HG03432 (cell line): Measurements from ENCODE around the gene GAREM2.
A peak's percentile ranks its signal among the peaks of the same experiment; 100 is the strongest.

Experiments used
- ATAC-seq: cut with Tn5 transposase; IDR thresholded peaks from one replicate; pipeline ENCODE4 v1.9.1; 2021; ENCODE audit warnings: mild to moderate bottlenecking, moderate library complexity; ENCODE audit not compliant: unreplicated experiment

Gene GAREM2

DNA sequence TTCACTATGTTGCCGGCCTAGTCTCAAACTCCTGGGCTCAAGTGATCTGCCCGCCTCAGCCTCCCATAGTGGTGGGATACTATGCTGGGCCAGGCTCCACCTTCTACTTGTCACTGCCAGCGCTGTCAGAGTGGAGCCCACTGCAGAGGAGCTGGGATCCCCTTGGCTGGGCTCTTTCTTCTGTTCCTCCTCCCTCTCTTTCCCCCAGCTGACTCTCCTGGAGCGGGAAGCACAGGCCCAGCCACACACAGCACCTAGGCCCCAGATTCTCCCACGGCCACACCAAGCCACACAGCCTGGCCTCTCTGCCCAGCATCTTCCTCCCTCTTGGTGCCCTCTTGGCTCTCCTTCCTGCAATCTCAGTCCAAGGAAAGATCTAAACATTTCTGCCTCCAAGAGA lies 3.7 kb upstream of the GAREM2 start:
- ATAC-seq, result no peak

DNA sequence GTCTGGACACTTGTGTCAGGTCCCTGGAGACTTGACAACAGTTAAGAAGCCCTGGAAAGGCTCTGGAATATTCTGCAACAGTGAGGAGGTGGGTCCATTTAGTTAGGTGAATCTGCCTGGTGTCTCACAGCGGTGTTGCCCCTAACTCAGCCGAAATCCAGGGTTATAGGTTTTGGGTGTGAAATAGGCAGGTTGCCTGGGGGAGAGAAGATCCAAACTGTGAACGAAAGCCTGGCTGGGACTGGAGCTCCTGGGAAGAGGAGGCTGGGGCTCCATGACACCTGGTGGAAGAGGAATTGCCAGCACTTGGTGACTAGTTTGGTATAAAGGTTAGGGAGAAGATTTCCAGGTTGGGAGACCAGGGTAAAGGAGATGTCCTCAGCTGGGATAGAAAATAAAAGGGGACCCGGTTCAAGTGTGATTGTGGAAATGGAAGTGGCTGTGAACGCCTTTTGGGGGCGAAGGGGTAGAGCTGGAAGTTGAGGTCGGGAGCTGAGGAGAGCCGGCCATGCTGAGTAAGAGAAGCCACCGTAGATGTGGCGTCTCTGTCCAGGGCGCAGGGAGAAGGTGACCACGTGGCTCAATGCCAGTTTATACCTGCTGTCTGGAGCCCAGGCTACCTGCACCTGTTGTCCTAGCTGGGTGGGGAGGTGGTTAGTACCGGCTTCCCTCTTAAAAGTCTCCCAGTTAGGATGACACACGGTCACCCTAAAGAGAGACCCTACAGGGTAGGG lies 3.0 kb upstream of the GAREM2 start:
- ATAC-seq, result no peak

DNA sequence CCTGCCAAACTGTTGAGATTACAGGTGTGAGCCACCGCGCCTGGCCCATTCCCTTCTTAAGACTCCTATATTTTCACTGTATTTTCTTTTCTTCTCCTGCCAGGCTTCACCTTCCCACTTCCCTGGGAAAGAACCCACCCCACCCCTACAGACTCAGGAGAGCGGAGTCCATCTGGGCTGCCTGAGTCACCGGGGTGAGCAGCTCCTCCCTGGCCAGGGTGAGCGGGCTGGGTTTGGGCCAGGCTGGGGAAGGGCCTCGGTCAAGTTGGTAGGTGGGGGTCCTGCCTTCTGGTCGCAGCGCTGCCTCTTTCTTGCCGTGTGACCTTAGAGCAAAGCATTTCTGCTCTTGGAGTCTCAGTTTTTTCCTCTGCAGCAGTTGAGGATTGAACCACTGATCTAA lies 2.1 kb upstream of the GAREM2 start:
- no peak for ATAC-seq

DNA sequence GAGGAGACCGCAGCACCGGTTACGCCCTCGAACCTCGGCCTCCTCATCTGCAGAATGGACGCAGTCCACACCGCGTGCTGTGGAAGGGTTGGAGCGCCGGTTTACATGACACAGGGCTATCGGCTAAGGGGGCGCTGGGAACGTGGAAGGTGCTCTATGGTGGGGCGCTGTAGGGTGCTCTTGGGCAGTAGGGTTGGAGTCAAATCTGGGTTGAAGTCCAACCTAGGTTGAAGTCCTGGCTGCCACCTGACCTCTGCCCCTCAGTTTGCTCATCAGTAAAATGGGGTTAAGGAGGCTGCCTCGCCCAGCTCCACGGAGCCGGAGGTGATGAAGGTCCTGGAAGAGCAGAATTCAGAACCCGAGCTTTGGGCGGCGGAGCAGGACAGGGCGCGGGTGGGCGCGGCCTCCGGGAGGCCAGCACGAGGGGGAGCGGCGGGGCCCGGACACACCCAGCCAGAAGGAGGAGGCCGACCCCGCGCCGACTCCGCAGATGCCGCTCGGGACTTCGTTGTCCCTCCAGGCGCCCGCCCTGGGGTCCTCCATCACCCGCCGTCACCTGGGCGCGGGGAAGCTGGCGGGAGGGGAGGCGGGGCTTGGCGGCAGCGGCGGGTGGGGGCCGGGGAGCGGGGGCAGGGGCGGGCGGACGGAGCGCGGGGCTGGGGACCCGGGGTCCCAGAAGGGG lies 558 bp upstream of the GAREM2 start:
- ATAC-seq, result no peak

DNA sequence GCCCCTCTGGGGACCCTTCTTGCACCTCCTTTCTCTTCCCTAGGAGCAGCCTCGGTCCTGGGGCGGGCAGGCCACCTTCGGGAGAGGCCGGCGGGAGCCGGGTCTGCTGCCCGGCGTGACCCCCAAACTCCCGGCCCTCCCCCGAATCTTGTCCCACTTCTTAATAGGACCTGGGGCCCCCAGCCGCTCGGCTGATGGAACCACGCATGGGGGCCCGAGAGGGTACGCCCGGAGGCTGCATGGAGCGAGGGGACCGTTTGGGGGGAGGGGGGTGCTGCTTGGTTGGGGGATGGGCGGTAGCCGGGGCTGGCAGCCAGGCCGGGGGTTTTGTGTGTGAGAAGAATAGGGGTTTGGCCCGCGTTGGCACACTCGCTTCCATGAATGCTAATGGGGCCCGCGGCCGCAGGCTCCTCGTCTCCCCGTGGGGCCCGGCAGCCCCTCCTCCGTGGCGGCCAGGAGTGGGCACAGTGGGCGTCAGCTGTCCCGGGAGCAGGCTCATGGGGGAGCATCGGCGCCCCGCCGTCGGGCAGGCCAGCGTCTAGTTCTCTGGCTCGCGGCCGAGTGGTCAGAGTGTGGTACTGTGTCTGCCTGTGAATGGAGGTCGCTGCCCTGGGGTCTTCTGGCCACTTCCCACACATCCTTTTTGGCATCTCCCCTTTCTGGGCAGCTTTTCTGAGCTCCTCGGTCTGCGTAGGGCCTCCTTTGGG lies 1.0 kb downstream of the GAREM2 start:
- ATAC-seq, result no peak

DNA sequence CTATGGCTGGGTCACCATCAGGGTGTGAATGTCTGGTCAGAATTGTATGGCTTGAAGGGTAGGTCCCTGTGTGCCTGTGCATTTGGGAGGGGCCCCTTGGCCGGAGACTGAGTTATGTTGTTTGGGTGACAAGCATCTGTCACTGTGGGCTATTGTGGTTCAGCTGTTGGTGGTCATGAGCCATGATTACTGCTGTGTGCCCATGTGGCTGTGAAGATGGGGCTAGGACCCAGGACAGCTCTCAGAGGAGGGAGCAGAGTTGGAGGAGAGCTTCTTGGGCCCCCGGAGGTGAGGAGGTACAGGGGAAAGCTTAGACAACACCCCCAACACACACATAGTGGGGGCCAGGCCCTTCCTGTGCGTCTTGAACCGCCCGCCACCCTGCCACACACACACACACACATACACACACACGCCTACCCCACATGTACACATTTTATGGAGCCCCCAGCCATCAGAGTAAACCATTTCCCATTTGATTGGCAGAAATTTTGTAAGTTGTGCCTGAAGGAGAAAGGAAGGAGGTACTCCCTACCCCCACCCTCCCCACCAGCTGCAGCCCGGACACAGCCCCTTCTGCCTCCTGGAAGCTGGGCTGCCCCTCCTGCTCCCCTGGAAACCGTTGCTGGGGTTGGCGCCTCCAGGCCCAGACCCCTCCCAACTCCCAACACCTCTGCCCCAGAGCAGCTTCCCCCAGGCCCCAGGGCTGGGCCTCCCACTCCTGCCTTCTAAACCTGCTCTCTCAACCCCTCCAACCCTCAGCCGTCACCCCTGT lies 2.0 kb downstream of the GAREM2 start:
- ATAC-seq, result no peak

DNA sequence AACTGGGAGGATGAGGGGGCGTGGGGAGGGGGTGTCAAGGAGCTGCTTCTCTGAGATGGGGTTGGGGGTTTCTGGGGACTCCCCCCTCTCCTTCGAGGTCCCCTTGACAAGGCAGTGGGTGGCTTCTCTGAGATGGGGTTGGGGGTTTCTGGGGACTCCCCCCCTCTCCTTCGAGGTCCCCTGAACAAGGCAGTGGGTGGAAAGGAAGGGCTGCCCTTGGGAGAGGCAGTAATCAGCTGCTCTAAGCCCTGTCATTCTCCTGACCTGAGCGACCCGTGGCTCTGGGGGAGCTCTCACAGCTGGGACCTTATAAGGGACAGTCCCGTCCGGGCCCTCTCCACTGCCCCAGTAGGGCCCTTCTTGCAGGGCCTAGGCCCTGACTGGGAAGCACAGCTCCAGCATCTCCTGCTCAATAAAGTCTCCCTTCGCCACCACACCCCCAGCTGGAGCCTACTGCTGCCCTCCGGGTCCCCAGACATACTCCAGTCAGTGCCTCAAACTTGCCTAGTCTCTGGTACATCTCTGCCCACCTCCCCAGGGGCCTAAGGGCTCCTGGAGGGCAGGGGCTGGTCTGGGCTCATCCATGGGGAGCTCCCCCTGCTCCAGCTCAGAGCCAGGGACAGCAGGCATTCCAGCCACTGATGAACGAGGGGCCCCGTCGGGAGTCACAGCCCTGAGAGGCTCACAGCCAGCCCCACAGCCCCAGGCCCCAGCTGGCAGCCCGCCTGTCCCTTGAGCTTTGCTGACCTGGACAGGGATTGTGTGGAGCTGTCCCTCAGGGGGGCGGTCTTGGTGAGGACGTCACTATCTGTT lies 2.8 kb downstream of the GAREM2 start:
- no peak for ATAC-seq

DNA sequence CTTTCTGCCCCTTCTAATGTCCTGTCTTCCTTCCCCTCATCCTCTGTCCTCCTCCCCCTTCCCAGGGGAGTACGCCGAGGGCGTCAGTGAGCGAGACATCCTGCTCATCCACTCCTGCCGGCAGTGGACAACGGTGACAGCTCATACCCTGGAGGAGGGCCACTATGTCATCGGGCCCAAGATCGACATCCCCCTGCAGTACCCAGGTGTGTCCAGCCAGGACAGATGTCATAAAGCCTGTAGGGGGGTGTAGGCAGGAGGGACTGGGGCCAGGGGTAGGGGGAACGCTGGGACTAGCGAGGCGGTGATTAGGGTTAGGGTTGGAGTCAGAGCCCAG lies 3.4 kb downstream of the GAREM2 start:
- no peak for ATAC-seq

DNA sequence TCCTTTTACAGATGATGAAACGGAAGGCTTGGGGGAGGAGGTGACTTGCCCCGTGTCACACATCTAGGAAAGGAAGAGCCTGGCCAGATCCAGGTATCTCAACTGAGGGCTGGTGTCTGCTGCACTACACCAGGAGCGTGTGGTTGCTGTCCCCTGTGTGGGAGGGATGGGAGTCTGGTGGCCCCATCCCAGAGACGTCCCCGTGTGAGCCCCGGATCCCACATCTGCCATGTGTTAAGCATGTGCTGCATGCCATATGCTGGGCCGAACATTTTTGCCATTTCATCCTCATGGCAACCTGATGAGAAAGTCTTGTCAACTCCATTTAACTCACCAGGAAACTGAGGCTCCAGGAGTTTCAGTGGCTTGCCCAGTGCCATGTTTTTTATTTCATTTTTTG lies 4.2 kb downstream of the GAREM2 start:
- no peak for ATAC-seq

DNA sequence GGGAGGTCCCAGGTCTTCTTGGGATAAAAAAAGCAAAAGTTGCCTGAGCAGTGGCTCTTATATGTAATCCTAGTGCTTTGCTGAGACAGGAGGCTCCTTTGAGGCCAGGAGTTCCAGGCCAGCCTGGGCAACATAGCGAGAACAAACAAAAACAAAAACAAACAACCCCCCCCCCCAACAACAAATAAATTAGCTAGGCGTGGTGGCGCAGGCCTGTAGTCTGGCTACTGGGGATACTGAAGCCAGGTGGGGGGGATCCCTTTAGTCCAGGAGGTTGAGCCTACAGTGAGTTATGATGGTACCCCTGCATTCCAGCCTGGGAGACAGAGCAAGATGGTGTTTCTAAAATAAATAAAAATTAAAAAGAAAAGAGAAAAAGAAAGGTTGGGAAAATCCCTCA lies 5.4 kb downstream of the GAREM2 start:
- ATAC-seq, result no peak

DNA sequence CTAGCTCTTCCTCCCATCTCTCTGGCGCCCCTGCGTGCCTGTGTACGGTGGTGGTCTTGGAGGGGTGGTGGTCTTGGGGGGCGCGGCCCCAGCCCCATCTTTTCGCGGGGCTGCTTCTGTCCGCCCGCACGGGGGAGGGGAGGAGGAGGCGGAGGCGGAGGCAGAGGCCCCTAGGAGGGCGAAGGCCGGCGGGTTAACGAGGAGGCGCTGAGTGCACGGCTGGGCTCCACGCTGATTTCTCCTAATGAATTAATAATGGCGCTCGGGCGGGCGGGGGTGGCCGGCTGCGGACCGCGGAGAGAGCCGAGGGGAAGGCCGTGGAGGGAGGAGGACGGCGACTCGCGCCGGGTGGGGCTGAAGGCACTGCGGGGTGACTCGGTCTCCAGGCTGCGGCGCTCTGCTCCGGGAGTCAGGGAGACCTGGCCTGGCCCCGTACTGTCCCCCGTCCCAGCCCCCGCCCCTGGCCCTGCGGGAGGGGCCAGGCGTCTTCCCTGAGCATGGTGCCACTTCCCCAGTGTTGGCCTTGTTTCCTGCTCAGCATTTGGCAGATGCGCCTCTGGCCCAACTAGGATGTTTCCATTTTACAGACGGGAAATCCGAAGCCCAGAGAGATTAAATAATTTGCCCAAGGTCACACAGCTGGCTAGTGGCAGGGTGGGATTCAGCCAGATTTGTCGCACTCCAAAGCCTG lies 6.0 kb downstream of the GAREM2 start:
- ATAC-seq, result no peak

DNA sequence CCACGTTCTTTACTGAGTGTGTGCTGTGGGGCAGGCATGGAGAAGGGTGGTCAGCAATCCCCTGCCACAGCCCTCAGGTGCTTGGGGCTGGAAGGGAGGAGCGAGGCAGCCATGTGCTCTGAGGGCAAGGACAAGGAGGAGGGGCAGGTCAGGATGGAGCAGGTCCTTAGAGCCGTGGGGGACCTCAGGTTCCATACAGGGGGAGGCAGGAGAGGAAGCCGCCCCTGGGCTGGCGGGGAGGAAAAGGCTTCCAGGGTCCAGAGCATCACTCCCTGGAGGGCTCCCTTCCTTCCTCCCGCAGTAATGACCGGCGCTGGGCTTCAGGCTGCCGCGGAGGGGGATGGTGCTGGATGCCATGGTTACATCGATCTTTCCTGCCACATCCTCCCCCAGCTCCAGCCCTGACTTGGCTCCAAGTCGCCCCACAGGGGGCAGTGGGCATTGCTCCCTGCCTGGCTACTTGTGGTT lies 6.6 kb downstream of the GAREM2 start:
- ATAC-seq, result no peak

DNA sequence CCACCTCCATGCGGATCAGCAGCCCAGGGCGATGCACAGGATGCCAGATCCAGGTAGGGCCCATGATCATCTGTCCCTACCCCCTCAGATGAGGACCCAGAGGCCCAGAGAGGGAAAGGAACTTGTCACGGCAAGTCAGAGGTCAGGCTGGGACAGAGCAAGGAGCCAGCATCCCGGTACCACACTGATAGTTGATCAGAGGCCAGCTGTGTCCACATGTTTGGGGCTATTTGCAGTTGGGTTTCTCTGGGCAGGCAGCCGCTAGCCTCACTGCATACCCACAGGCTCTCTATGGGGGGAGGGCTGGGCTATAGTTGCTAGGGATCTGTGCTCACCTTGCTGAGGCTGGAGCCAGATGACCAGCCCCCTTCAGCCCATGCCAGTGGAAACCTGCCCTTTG lies 9.6 kb downstream of the GAREM2 start:
- no peak for ATAC-seq

DNA sequence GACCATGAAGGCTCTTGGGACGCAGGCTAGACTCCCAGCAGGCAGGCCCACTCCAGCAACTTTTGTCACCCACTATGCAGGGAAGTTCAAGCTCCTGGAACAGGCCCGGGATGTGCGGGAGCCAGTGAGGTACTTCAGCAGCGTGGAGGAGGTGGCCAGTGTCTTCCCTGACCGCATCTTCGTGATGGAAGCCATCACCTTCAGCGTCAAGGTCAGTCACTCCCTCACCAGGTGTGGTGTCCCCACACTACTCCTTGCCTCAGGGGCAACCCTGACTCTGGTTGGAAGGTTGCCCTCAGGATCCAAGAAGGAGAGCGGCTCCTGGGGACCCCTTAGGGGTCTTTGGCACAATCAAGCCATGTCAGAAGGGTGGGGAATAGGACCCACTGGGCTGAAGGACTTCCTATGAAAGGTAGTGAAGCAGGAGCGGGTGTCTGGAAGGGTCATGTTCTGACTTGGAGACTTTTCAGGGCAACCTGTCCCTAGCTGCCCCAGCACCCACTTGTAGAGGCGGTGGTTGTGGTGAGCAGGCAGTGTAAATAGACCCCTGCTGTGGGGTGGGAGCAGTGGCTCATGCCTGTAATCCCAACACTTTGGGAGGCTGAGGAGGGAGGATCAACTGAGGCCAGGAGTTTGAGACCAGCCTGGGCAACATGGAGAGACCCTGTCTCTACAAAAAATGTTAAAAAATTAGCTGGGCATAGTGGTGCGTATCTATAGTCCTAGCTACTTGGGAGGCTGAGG lies 10.2 kb downstream of the GAREM2 start:
- no peak for ATAC-seq

DNA sequence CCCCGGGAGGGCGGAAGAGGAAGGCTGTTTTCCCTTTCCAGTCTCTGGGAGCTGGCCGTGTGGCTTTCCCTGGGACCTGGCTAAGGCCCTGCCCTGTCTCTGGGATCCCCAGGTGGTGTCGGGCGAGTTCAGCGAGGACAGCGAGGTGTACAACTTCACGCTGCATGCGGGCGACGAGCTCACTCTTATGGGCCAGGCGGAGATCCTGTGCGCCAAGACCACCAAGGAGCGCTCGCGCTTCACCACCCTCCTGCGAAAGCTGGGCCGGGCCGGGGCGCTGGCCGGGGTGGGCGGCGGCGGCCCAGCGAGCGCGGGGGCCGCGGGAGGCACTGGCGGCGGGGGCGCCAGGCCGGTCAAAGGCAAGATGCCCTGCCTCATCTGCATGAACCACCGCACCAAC lies 11.2 kb downstream of the GAREM2 start:
- ATAC-seq, result no peak

DNA sequence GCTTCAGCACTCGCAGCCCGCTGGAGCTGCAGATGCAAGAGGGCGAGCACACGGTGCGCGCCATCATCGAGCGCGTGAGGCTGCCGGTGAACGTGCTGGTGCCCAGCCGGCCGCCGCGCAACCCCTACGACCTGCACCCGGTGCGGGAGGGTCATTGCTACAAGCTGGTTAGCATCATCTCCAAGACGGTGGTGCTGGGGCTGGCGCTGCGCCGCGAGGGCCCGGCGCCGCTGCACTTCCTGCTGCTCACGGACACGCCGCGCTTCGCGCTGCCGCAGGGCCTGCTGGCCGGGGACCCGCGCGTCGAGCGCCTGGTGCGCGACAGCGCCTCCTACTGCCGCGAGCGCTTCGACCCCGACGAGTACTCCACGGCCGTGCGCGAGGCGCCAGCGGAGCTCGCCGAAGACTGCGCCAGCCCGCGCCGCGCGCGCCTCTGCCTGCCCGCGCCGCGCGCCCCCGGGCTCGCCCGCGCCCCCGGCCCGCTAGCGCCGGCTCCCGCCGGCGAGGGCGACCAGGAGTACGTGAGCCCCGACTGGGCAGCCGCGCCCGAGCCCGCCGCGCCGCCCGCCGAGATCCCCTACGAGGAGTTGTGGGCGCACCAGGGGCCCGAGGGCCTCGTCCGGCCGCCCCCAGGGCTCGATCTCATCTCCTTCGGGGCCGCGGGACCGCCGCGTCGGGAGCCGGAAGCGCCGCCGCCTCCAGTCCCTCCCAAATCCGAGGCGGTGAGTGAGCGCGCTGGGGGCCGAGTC lies 11.8 kb downstream of the GAREM2 start:
- ATAC-seq, result peak; percentile 88

DNA sequence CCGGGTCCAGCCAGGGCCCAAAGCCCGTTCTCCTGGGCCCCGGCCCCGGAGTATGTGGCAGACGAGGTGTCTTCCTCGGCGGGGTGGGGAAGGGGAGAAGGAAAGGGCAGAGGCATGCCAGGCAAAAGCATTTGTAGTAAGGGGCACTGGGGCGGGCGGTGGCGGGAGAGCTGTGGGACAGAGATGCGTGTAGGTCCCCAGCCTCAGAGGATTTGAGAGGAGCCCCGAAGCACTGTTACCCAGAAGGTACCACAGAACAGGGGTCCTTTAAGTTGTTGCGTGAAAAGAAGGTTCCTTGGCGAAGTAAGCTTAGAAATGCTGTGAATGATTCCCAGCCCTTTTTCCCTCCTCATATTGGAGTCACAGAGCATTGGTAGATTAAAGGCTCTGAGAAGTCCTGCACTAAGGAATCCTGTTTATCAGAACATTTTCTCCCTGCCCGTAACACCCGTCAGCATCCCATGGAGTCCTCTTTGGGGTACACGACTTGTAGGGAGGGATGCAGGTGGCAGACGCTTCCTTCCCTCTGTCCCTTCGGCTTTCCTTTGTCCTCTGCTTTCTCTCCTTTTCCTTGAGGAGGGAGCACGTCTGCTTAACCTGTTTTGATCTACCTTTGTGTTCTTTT lies 12.5 kb downstream of the GAREM2 start:
- ATAC-seq, result no peak
